AG04449 (cell line): ENCODE measurements around the gene RAD50.

Experiments
- CTCF ChIA-PET: fragments of 350-600 bp; formaldehyde crosslinking; extraction: SDS; loops from one replicate; lab custom pipeline; 2021; ENCODE audit warnings: antibody characterized with exemption; lab: Yijun Ruan, JAX
- POLR2A ChIA-PET: fragments of 400-600, 350-600 bp; formaldehyde crosslinking; extraction: SDS; loops from one replicate; lab custom pipeline; 2020; ENCODE audit warnings: antibody characterized with exemption, inconsistent platforms; lab: Yijun Ruan, JAX
- DNase-seq: peaks from one replicate; pipeline ENCODE4 v3.0.0-alpha.2; 2010; ENCODE audit warnings: low read depth, low spot score
- H3K4me3 ChIP-seq: 2 replicates; pipeline ENCODE4 v1.5.1; 2011; ENCODE audit warnings: low read depth, mild to moderate bottlenecking, control low read depth, low read length
- TF ChIP-seq, protein P1 (sequence below): IDR thresholded peaks from one replicate; pipeline ENCODE4 v1.5.1; 2011; ENCODE audit warnings: mild to moderate bottlenecking, moderate library complexity, low read length, control low read depth, inconsistent platforms; ENCODE audit not compliant: insufficient read depth; ENCODE audit errors: missing control alignments

Gene RAD50

DNA sequence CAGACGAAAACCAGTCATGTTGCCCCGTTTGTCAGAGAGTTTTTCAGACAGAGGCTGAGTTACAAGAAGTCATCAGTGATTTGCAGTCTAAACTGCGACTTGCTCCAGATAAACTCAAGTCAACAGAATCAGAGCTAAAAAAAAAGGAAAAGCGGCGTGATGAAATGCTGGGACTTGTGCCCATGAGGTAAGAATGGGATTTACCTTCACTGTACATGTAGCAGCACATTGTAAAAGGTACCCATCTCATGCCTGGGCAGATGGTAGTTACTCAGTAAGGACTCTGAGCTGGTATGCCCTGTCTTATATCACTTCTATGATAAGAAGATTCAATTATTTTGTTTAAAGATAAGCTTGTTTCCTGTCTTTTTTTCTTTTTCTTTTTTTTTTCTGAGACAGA lies 38.8 kb downstream of the RAD50 start:
- CTCF ChIA-PET: interaction anchor here (0.8 to 2.0 kb wide), 4 partner anchors 8 to 225 kb away, joined by 3 to 6 read pairs (median 4); no protein-coding TSS in a partner anchor
- TF ChIP-seq, protein P1, sequence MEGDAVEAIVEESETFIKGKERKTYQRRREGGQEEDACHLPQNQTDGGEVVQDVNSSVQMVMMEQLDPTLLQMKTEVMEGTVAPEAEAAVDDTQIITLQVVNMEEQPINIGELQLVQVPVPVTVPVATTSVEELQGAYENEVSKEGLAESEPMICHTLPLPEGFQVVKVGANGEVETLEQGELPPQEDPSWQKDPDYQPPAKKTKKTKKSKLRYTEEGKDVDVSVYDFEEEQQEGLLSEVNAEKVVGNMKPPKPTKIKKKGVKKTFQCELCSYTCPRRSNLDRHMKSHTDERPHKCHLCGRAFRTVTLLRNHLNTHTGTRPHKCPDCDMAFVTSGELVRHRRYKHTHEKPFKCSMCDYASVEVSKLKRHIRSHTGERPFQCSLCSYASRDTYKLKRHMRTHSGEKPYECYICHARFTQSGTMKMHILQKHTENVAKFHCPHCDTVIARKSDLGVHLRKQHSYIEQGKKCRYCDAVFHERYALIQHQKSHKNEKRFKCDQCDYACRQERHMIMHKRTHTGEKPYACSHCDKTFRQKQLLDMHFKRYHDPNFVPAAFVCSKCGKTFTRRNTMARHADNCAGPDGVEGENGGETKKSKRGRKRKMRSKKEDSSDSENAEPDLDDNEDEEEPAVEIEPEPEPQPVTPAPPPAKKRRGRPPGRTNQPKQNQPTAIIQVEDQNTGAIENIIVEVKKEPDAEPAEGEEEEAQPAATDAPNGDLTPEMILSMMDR: no peak
- DNase-seq: no peak
- H3K4me3 ChIP-seq: no peak overlapping the region
- POLR2A ChIA-PET: no interaction called here

DNA sequence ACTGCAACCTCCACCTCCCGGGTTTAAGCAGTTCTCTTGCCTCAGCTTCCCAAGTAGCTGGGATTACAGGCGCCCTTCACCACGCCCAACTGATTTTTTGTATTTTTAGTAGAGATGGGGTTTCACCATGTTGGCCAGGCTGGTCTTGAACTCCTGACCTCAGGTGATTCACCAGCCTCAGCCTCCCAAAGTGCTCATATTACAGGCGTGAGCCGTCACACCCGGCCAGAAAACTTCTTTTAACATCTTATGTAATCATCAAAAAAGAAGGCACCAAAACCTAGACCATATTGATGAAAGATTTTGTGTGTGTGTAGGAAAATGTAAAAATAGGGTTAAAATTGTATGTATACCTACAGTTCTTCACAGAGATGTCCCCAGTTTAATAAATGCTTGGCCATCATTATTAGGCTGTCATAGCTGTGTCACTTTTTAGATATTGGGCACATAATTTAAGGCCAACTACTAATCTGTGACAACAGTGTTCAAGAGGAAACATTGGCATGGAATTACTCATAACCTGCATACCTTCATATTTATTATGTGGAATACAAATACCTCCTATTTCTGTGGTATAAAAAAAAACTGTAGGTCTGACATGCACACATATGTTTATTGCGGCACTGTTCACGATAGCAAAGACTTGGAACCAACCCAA lies 44.4 kb downstream of the RAD50 start:
- POLR2A ChIA-PET: no interaction called here
- no peak overlapping the region for H3K4me3 ChIP-seq
- DNase-seq: no peak
- CTCF ChIA-PET: no interaction called here
- TF ChIP-seq, protein P1: no peak

DNA sequence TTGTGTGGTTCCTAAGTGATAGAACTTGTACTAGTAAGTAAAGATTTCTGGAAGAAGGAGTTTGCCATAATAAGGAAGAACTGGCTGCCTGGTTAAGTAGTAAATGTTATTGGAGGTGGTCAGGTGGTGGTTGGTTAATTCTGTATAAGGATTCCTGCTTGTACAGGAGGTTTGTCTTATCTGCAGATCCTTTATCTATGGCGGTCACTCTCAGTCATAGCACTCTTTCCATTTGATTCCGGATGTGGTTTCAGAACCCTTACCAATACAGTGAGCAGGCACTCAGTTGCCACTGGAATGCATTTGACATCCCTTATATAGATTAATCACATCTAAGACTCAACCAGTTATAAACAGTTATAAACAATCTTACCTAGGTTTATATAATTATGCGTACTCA lies 50.3 kb downstream of the RAD50 start:
- no peak overlapping the region for H3K4me3 ChIP-seq
- ChIA-PET POLR2A (no interaction called here), CTCF (interaction anchor here (1.0 kb wide), 1 partner anchor 9 kb away, joined by 3 read pairs; no protein-coding TSS in a partner anchor)
- TF ChIP-seq, protein P1: no peak
- DNase-seq: no peak

DNA sequence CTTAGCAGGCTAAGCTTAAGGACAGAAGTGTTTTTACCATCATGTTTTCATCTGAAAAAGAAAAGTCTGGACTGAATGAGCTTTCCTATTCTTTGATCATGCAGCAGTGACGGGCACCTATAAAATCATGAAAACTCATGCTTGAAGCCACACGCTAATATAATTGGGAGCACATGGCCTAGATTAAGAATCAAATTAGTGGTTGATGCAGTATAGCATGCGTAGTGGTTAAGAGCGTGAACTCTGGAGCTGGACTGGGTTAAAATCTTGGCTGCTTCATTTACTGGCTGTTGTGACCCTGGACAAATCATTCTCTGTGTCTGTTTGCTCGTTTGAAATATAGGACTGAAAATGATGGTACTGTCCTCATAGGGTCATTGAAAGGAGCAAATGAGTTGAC lies 51.3 kb downstream of the RAD50 start:
- TF ChIP-seq, protein P1: no peak
- DNase-seq: no peak
- ChIA-PET POLR2A (no interaction called here), CTCF (interaction anchor here (1.0 kb wide), 1 partner anchor 10 kb away, joined by 3 read pairs; no protein-coding TSS in a partner anchor)
- no peak overlapping the region for H3K4me3 ChIP-seq

DNA sequence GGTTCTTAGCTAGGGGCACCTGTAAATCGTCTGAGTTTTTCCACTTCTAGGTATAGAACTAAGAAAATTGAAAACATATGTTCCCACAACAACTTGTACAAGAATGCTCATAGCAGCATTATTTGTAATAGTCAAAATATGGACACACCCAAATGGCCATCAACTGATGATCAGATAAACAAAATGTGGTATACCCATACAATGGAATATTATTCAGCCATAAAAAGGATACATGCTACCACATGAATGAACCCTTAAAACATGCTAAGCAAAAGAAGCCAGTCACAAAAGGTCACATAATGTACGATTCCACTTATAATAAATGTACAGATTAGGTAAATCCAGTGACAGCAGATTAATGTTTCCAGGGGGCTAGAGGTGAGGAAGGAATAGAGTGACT lies 55.2 kb downstream of the RAD50 start:
- DNase-seq: no peak
- TF ChIP-seq, protein P1: no peak
- POLR2A ChIA-PET: no interaction called here
- CTCF ChIA-PET: no interaction called here
- no peak overlapping the region for H3K4me3 ChIP-seq

DNA sequence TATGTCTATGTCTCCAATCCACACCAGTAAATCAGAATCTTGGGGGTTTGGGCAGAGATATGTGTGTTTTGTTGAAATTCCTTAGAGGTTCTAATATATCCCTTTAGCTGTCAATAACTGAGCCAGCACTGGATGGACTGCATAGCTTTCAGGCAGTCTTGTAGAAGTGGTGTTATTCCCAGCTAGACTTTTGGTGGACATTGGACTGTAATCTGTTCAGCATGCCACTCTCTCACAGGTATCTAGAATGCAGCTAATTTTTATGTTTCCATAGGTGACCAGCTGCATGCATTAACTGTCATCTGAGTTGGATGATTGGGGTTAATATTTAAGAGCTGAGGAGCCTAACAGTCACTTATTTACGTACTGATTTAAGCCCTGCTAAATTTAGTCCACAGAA lies 56.1 kb downstream of the RAD50 start:
- TF ChIP-seq, protein P1: no peak
- H3K4me3 ChIP-seq: no peak overlapping the region
- CTCF ChIA-PET: no interaction called here
- POLR2A ChIA-PET: no interaction called here
- no peak for DNase-seq
